Mesothelial cell of epicardium (in vitro differentiated cells): Measurements from ENCODE around the gene BMAL2. TPM values are rescaled to one million over a fixed set of nuclear protein-coding genes. Genes with fewer than 3 reads are reported as not detected.

Experiments used
- DNase-seq, 2 experiments: peaks; one replicate each; pipeline ENCODE4 v3.0.0; 2021; ENCODE audit warnings: low spot score in 2 of 2; ENCODE audit not compliant: unreplicated experiment in 2 of 2
- H3K27ac Mint-ChIP-seq: 2 replicates; pipeline ENCODE4 v1.8.0; 2021; ENCODE audit warnings: mixed read lengths
- H3K27me3 Mint-ChIP-seq: 2 replicates; pipeline ENCODE4 v1.8.0; 2021; ENCODE audit warnings: low read depth, mixed read lengths
- H3K36me3 Mint-ChIP-seq: 2 replicates; pipeline ENCODE4 v1.8.0; 2021; ENCODE audit warnings: mixed read lengths
- H3K4me1 Mint-ChIP-seq: 2 replicates; pipeline ENCODE4 v1.8.0; 2021; ENCODE audit warnings: mixed read lengths
- H3K4me3 Mint-ChIP-seq: 2 replicates; pipeline ENCODE4 v1.8.0; 2021; ENCODE audit warnings: mild to moderate bottlenecking, moderate library complexity, mixed read lengths
- H3K9me3 Mint-ChIP-seq: 2 replicates; pipeline ENCODE4 v1.8.0; 2021; ENCODE audit warnings: mixed read lengths
- total RNA-seq: library from RNA; stranded (reverse); gene quantifications from 3 replicates; pipeline ENCODE4 v1.2.1, GENCODE V29; 2021
- TF ChIP-seq, protein P1 (sequence below): fragments of 200-600 bp; sonication (generic); IDR thresholded peaks from one replicate; pipeline ENCODE4 v1.5.0; 2021; ENCODE audit warnings: antibody characterized with exemption; ENCODE audit not compliant: unreplicated experiment

The BMAL2 gene
- total RNA-seq, 1 donor from 2014 or later: 3.8 TPM

DNA sequence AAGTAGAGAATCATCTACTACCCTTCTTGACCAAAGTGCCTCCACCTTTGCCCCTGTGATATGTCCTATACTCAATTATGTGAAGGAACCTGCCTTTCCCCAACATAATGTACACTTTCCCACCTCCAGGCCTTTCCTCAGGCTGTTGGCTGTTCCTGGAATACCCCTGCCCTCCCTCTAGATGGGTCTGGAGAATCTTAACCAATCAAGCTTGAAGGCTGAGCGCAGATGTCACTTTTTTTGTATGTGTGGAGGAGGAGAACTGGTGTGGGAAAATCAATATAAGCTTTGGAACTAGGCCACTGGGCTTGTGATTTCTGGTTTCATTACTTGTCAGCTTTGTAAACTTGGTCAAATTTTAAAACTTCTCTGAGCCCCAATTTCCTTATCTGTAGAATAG is 4.7 kb downstream of the BMAL2 start:
- H3K27ac Mint-ChIP-seq: no peak overlapping the region
- peaks cover 36% of the 10 kb centered on the region for H3K27me3 Mint-ChIP-seq
- DNase-seq: no peak
- TF ChIP-seq, protein P1, sequence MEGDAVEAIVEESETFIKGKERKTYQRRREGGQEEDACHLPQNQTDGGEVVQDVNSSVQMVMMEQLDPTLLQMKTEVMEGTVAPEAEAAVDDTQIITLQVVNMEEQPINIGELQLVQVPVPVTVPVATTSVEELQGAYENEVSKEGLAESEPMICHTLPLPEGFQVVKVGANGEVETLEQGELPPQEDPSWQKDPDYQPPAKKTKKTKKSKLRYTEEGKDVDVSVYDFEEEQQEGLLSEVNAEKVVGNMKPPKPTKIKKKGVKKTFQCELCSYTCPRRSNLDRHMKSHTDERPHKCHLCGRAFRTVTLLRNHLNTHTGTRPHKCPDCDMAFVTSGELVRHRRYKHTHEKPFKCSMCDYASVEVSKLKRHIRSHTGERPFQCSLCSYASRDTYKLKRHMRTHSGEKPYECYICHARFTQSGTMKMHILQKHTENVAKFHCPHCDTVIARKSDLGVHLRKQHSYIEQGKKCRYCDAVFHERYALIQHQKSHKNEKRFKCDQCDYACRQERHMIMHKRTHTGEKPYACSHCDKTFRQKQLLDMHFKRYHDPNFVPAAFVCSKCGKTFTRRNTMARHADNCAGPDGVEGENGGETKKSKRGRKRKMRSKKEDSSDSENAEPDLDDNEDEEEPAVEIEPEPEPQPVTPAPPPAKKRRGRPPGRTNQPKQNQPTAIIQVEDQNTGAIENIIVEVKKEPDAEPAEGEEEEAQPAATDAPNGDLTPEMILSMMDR: no peak
- no peak overlapping the region for H3K4me3 Mint-ChIP-seq
- peaks cover 10% of the 10 kb centered on the region for H3K4me1 Mint-ChIP-seq
- H3K36me3 Mint-ChIP-seq: no peaks in the 10 kb centered on the region
- H3K9me3 Mint-ChIP-seq: peaks cover 11% of the 10 kb centered on the region

DNA sequence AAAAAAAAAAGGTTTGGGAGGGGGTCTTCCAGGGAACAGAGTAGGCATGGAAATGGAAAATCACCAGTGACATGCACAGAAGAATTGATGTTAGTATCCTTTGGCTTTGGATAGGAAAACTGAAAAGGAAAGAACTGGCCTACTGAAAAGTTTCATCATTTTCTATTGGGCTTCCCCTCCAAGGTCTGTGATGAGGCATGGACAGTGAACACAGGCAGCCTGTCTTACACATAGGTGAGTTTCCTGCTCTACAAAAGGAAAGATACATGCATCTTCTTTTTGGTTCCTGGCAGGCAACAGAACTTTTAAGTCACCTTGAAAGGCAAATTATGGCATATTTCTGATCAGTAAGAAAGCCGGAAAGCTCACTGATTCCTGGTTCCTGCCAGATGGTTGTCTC is 5.8 kb downstream of the BMAL2 start:
- TF ChIP-seq, protein P1: no peak
- Mint-ChIP-seq H3K27me3 (peaks cover 31% of the 10 kb centered on the region), H3K4me3 (no peak overlapping the region), H3K36me3 (no peaks in the 10 kb centered on the region), H3K27ac (no peak overlapping the region), H3K9me3 (peaks cover 11% of the 10 kb centered on the region), H3K4me1 (peaks cover 6% of the 10 kb centered on the region)
- DNase-seq: no peak

DNA sequence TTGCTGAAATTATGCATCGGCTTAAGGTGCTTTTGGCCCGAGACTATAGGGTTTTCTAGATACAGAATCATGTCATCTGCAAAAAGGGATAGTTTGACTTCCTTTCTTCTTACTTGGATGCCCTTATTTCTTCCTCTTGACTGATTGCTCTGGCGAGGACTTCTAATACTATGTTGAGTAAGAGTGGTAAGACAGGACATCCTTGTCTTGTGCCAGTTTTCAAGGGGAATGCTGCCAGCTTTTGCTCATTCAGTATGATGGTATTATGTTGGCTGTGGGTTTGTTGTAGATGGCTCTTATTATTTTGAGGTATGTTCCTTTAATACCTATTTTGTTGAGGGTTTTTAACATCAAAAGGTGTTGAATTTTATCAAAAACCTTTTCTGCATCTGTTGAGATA is 8.3 kb downstream of the BMAL2 start:
- H3K9me3 Mint-ChIP-seq: peaks cover 11% of the 10 kb centered on the region
- no peaks in the 10 kb centered on the region for H3K4me1 Mint-ChIP-seq
- H3K4me3 Mint-ChIP-seq: no peak overlapping the region
- DNase-seq: no peak
- no peak overlapping the region for H3K27ac Mint-ChIP-seq
- peaks cover 10% of the 10 kb centered on the region for H3K27me3 Mint-ChIP-seq
- TF ChIP-seq, protein P1: no peak
- H3K36me3 Mint-ChIP-seq: no peaks in the 10 kb centered on the region

DNA sequence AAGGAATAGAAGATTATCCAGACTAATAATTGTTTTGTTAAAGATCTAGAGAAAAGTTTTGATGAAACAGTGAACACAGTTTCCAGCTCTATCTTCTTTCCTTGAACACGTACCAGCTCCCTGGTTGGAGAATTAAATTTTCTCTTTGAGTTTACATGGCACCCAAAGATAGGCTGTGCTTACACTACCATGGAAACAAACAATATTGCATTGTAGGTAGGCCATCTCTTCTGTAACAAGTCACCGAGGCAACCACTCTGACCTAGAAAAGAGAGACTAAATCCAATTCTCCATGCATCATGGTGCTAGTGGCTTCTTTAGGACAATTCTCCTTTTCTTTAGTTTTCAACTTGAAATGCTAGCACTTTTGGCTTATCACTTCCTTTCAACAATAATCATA is 9.9 kb downstream of the BMAL2 start:
- Mint-ChIP-seq H3K27me3 (peaks cover 4% of the 10 kb centered on the region), H3K9me3 (peaks cover 11% of the 10 kb centered on the region), H3K27ac (no peak overlapping the region), H3K36me3 (no peaks in the 10 kb centered on the region), H3K4me3 (no peak overlapping the region), H3K4me1 (no peaks in the 10 kb centered on the region)
- TF ChIP-seq, protein P1: no peak
- no peak for DNase-seq

DNA sequence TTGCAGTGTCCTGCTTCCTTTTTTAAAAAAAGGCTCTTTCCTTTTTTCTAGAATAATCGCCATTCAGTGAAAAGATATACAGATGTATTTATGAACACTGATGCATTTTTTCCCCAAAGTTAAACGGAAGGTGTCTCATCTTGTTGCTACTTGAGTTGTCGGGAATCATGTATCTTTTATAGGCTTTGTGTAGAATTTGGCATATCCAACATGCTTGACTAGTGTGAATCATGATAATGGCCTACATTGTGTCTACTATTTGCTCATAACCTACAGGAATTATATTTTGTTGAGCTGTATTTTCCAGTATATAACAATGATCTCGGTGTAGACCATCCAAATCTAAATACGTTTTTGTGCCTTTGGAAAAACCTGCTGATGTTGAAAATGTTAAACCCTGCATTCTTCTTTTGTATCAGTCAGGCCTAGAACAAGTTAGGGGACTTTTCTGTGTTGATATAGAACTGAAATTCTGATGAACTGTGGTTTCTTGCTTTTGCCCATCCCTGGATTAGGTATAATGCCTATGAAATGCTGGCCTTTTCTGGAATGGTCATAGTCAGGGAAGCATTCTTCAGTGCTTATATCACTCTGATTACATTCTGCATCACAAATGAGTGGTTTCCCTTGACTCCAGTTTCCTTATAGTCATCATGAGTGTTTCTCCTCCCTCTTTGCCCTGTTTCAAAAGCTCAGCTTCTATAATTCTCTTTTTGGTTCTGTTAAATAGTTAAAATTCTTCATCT is 10.8 kb downstream of the BMAL2 start:
- Mint-ChIP-seq H3K9me3 (peaks cover 11% of the 10 kb centered on the region), H3K27ac (no peak overlapping the region), H3K4me3 (no peak overlapping the region), H3K27me3 (no peaks in the 10 kb centered on the region), H3K4me1 (no peaks in the 10 kb centered on the region), H3K36me3 (no peaks in the 10 kb centered on the region)
- DNase-seq: no peak
- TF ChIP-seq, protein P1: no peak
